ENCODE results near the gene CLDN3.
"Not testable (repeated sequence)": the region's sequence is repeated elsewhere in the genome, so short reads cannot be mapped to it uniquely, and the experiment has no call there.

The CLDN3 gene

DNA sequence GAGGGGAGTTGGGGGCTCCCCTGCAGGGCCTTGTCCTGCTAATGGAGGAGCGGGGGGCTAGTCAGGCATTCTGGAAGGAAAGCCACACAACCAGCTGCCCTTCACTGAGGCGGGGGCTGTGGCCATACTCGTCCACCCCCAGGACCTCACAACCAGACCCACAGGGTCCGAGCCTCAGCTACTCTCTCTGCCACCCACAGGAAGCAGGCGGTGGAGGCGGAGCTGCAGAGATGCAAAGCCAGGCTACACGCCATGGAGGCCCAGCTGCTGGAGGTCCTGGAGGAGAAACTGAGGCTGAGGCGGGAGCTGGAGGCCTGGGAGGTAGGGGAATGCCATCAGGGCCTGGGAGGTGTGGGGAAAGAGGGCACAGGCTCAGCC lies 34.6 kb downstream of the CLDN3 start:
- DNase-seq, result no peak

DNA sequence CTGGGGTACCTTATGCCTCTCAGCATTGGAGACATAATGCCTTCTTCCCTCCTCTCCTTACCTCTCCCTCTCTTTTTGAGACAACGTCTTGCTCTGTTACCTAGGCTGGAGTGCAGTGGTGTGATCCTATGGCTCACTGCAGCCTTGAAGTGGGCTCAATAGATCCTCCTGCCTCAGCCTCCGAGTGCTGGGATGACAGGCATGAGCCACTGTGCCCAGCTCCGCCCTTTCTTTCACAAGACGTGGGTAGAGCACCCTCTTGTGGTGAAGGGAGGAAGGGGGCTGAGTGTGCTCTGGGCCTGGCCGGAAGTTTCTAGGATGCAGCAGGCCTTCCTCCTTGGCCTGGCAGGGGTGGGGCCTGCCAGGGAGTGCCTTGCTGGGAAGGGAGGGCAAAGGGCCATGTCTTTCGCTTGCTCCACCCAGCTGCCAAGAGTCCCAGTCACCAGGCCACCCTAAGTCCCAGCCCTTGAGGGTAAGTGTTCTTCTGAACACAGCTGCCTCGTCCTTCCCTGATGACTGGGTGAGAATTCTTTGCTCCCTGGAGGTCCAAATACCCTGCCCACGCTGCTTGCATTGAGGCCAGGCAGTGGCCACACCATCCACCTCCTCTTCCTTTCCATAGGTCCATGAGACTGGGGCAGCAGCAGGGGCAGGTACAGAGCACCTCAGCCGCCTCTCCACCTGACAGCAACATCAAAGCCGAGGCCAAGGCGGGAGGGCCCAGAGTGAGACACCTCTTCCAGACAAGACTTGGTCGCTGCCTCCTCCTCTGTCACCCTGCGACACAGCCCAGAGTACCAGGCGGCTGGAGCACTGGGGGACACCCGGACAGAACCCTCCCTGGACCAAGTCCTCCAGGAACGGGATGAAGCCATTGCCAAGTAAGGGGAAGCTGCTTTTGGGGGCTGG lies 35.2 kb downstream of the CLDN3 start:
- DNase-seq, result peak; percentile 87

DNA sequence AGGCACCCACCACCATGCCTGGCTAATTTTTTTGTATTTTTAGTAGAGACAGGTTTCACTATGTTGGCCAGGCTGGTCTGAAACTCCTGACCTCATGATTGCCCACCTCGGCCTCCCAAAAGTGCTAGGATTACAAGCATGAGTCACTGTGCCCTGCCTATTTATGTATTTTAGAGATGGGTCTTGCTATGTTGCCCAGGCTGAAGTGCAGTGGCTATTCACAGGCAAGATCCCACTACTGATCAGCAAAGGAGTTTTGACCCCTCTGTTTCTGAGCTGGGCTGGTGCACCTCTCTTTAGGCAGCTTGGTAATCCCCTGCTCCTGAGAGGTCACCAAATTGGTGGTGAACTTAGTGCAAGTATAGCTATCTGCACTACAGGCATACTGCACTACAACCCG lies 37.7 kb downstream of the CLDN3 start:
- DNase-seq, result no peak

DNA sequence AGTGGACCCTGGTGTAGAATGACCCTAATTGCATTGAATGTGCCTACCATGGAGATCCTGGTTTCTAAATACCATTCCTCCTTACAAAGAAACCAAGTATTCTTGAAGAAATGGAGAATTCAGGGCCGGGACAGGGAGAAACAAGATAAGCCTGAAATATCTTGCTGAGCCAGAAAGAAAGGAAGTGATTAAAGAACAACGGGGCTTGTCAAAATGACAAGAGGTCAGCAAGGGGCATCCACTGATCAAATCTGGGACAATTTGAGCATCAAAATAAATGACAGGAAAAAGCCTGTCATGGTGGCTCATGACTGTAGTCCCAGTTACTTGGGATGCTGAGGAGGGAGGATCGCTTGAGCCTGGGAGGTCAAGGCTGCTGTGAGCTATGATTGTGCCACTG lies 39.6 kb downstream of the CLDN3 start:
- DNase-seq, result no peak

DNA sequence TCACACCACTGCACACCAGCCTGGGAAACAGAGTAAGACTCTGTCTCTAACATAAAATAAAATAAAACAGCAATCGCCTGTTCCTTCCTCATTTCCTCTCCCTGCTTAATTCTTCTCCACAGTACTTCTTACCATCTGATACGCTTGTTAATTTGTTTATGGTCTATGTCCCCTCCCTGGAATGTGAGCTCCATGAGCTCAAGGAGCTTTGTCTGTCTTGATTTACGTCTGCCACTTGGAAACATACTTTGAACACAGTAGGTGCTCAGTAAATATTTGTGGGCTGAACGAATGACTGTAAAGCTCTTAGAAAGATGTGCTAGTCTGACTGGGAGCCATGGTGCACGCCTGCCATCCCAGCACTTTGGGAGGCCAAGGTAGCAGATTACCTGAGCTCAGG lies 41.5 kb downstream of the CLDN3 start:
- no peak for DNase-seq

DNA sequence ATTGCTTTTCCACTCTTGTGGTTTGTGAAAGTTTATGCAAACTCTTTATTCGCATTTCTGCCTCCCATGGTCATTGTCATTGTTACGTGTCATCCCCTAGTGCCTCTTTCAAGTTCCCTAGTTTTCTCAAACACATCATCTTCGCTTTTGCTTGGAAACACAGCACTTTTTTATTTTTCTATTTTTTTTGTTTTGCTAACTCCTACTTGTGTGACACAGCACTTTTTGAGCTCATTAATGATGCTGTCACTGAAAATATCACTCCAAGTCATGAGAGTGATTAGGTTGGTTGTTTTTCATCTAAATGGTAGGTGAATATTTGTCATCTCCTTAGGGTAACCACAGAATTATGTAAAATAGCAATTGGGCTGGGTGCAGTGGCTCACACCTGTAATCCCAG lies 42.1 kb downstream of the CLDN3 start:
- DNase-seq, result no peak

DNA sequence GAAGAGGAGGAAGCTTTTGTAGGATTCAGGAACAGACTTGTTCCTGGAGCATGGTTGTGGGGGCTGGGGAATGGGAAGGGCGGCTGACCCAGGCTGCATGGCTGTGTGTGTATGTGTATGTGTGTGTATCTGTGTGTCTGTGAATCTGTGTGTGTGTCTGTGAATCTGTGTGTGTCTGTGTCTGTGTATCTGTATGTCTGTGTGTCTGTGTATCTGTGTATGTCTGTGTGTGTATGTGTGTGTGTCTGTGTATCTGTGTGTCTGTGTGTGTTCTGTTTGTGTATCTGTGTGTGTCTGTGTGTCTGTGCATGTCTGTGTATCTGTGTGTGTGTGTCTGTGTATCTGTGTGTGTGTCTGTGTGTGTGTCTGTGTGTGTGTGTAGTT lies 44.0 kb downstream of the CLDN3 start:
- DNase-seq, result no peak

DNA sequence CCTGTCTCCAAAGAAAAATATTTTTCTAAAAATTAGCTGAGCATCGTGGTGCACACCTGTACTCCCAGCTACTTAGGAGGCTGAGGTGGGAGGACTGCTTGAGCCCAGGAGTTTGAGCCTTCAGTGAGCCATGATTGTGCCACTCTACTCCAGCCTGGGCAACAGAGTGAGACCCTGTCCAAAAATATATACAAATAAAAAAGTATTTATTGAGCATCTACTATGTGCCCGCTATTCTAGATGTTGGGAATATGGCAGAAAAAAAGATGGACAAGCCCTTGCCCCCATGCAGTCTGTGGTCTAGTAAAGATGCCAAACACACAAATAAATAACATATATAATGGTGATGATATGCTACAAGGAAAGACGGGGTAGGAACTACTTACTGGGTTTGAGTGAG lies 46.3 kb downstream of the CLDN3 start:
- DNase-seq, result no peak

DNA sequence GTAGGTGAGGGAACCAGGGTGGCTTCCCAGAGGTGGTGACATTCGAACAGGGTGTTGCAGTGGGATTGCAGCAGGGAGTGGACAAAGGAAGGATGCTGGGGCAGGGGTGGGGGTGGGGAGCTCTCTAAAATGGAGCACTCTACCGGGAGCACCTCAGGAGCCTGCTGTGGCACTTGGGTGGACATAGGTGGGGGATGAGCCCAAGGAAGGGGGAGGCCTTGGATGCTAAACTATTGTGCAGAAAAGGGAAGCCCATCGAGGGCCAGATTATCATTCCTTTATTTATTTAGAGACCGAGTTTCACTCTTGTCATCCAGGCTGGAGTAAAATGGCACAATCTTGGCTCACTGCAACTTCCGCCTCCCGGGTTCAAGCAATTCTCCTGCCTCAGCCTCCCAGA lies 47.3 kb downstream of the CLDN3 start:
- DNase-seq, result no peak

DNA sequence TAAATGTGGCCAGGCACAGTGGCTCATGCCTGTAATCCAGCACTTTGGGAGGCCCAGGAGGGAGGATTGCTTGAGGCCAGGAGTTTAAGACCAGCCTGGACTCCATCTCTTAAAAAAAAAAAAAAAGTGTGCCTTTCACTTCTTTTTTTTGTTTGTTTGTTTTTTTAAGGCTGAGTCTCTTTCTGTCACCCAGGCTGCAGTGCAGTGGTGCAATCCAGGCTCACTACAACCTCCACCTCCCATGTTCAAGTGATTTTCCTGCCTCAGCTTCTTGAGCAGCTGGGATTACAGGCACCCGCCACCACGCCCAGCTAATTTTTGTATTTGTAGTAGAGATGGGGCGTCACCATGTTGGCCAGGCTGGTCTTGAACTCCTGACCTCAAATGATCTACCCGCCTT lies 47.9 kb downstream of the CLDN3 start:
- not testable (repeated sequence) for DNase-seq

DNA sequence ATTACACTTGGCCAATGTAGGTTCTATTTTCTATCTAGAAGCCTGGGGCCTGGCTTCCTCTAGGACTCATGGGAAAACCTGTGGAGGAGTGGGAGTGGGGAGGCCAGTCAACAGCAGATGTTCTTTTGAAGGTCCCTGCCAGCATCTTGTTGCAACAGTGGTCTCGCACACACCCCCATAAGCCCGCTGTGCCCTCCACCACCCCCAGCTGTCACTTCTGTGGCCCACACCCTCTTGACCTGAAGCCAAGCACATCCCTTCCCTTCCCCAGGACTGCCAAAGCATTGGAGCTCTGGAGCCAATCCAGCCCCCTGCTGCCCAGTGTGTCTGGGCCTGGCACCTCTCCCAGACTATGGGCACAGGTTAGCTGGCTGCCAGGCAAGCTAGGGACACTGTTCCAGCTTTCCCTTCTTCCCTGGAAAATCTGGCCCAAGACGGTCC lies 48.7 kb downstream of the CLDN3 start:
- peak; percentile 98 for DNase-seq

DNA sequence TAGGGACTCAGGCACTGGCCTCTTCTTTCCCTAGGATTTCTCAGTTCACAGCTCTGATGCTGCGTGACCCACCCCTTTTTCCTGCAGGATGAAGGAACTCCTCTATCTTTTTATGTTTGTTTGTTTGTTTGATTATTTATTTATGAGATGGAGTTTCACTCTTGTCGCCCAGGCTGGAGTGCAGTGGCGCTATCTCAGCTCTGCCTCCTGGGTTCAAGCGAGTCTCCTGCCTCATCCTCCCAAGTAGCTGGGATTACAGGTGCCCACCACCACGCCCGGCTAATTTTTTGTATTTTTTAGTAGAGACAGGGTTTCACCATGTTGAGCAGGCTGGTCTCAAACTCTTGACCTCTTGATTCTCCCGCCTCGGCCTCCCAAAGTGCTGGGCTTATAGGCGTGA lies 49.6 kb downstream of the CLDN3 start:
- DNase-seq, result not testable (repeated sequence)

DNA sequence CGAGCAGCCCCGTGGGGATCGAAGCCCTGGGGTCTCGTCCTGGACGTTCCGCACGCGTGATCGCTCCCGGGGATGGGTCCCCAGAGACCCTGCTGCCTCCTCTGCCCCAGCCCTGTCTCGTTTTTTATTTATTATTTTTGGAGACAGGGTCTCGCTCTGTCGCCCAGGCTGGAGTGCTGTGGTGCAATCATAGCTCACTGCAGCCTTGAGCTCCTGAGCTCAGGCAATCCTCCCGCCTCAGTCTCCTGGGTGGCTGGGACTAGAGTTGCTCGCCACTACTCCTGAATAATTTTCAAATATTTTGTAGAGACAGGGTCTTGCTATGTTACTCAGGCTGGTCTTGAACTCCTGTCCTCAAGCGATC lies 50.3 kb downstream of the CLDN3 start:
- DNase-seq, result no peak
